SK-N-MC (cell line): ENCODE data around the gene KAZN.

ENCODE experiments used
- DNase-seq: peaks from one replicate; pipeline ENCODE4 v3.0.0-alpha.2; 2011; ENCODE audit warnings: low read depth, low spot score
- H3K27ac ChIP-seq: fragments of 200-600 bp; sonication (generic); 2 replicates; pipeline ENCODE4 v1.5.1; 2016; ENCODE audit warnings: mixed run types
- H3K36me3 ChIP-seq: fragments of 200-600 bp; sonication (generic); 2 replicates; pipeline ENCODE4 v1.6.1; 2017; ENCODE audit warnings: antibody characterized with exemption, low read length, mixed read lengths; ENCODE audit not compliant: insufficient read depth
- H3K4me3 ChIP-seq: fragments of 200-600 bp; sonication (generic); 2 replicates; pipeline ENCODE4 v1.5.1; 2016
- H3K9ac ChIP-seq: fragments of 200-600 bp; sonication (generic); 2 replicates; pipeline ENCODE4 v1.8.0; 2017; ENCODE audit warnings: mixed run types, mixed read lengths; ENCODE audit not compliant: insufficient read length
- H3K9me3 ChIP-seq: fragments of 200-600 bp; sonication (generic); 2 replicates; pipeline ENCODE4 v1.6.1; 2017; ENCODE audit warnings: low read depth, mild to moderate bottlenecking, antibody characterized with exemption, low read length, moderate library complexity, mixed read lengths
- EZH2 ChIP-seq: fragments of 200-600 bp; sonication (generic); IDR thresholded peaks from one replicate; pipeline ENCODE4 v1.6.1; 2017; ENCODE audit warnings: antibody characterized with exemption
- FOXP2 ChIP-seq: optimal IDR thresholded peaks from 2 replicates; pipeline ENCODE3; 2011; ENCODE audit warnings: mild to moderate bottlenecking, moderate library complexity; ENCODE audit not compliant: insufficient read depth; ENCODE audit errors: extremely low read length, control extremely low read depth
- POLR2AphosphoS5 ChIP-seq: IDR thresholded peaks from 2 replicates; pipeline ENCODE4 v1.6.1; 2012; ENCODE audit warnings: mild to moderate bottlenecking, low read depth, low read length, borderline replicate concordance

The KAZN gene

GRCh38 chr1:14809191-14809981, 210.9 kb downstream of the KAZN start:
- Histone ChIP-seq H3K4me3 (no peak overlapping the region), H3K9ac (no peak overlapping the region), H3K36me3 (no peaks in the 10 kb centered on the region), H3K9me3 (no peaks in the 10 kb centered on the region), H3K27ac (no peak overlapping the region)
- DNase-seq = no peak
- TF ChIP-seq FOXP2 (no peak), POLR2AphosphoS5 (no peak), EZH2 (no peak)

DNA sequence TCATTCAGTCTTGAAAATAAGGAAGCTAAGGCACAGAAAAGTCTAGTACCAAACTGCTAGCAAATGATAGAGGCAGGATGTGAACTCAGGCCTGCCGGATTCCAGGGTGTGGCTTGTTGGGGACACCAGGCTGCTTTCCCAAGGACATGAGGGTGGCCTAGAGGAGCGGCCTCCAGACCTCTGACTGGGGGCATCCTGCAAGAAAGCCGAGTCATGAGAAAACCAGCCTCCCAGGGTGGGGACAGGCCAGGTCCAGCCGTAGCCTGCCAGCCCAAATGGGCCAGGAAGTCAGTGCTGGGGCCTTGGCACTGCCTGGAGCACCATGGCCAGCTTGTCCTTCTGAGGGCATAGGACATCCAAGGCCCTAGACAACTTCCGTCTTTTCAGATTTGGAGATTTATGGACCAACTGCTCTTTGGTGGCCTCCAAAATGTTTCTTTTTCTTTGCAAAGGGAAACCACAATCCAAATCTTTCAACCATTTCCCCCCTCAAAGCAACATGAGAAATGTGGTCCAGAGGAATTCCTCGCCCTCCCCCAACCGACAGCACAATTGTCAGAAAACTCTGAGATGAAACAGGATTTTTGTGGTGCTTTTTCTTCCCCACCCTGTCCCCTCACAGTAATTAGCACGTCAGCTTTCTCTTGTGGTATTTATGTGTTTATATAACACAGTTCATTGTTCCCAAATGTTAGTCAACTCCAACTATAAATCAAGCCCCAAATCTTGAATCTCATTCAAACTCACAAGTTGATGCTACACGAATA, 212.3 kb downstream of the KAZN start:
- no peak for DNase-seq
- H3K9ac ChIP-seq = no peak overlapping the region
- no peak overlapping the region for H3K4me3 ChIP-seq
- TF ChIP-seq FOXP2 (no peak), EZH2 (no peak), POLR2AphosphoS5 (no peak)
- no peak overlapping the region for H3K27ac ChIP-seq
- H3K9me3 ChIP-seq = no peaks in the 10 kb centered on the region
- no peaks in the 10 kb centered on the region for H3K36me3 ChIP-seq

DNA sequence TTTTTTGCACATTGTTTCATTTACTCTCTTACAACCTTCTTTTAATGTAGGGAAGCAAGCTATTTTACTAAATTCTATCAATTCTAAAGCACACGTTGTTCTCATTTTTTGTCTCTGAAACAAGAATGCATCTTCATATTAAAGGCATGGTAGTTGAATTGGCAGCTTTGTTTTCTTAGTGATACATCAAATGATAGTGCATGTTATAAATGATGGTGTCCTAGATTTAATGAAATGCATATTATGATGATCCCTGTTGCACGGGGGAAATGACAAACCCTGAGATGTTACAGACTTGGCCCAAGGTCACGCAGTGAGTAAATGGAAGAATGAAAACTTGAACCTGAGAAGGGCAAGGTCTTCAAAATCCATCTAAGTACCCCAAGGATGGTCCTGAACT, 213.1 kb downstream of the KAZN start:
- H3K4me3 ChIP-seq = no peak overlapping the region
- H3K27ac ChIP-seq = no peak overlapping the region
- H3K9ac ChIP-seq = no peak overlapping the region
- H3K36me3 ChIP-seq = no peaks in the 10 kb centered on the region
- no peak for DNase-seq
- no peaks in the 10 kb centered on the region for H3K9me3 ChIP-seq
- TF ChIP-seq POLR2AphosphoS5 (no peak), EZH2 (no peak), FOXP2 (no peak)

DNA sequence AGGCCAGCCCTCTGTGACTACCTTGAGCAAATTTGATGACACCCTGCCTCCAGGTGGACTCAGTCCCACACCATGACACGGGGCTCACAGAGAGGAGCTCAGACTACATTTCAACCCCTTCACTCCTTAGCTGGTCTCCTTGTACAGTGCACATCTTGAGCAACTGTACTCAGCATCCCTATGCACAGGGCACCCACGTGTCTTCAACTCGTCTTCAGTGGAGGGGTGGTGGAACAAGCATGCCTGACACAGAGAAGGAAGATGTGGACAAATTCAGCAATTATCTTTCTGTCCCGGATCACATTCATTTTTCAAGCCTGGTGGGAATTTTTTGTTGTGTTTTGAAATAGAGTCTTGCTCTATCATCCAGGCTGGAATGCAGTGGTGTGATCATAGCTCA, 213.7 kb downstream of the KAZN start:
- no peak overlapping the region for H3K4me3 ChIP-seq
- no peak for TF ChIP-seq FOXP2
- no peak for TF ChIP-seq POLR2AphosphoS5
- no peak for DNase-seq
- H3K9ac ChIP-seq = no peak overlapping the region
- no peak overlapping the region for H3K27ac ChIP-seq
- H3K9me3 ChIP-seq = no peaks in the 10 kb centered on the region
- no peaks in the 10 kb centered on the region for H3K36me3 ChIP-seq

- TF ChIP-seq FOXP2 = no peak
- no peak for TF ChIP-seq POLR2AphosphoS5
- H3K9me3 ChIP-seq = no peaks in the 10 kb centered on the region
- H3K36me3 ChIP-seq = no peaks in the 10 kb centered on the region
- no peak overlapping the region for H3K27ac ChIP-seq
- no peak overlapping the region for H3K9ac ChIP-seq
- H3K4me3 ChIP-seq = no peak overlapping the region
- DNase-seq = no peak
These were observed 216.8 kb downstream of the KAZN start for GRCh38 chr1:14815175-14815877.

GRCh38 chr1:14817223-14818170, 219.0 kb downstream of the KAZN start:
- TF ChIP-seq FOXP2 = no peak
- TF ChIP-seq EZH2 = no peak
- TF ChIP-seq POLR2AphosphoS5 = no peak
- H3K27ac ChIP-seq = no peak overlapping the region
- H3K9ac ChIP-seq = no peak overlapping the region
- H3K4me3 ChIP-seq = no peak overlapping the region
- no peak for DNase-seq
- H3K36me3 ChIP-seq = no peaks in the 10 kb centered on the region
- H3K9me3 ChIP-seq = no peaks in the 10 kb centered on the region

DNA sequence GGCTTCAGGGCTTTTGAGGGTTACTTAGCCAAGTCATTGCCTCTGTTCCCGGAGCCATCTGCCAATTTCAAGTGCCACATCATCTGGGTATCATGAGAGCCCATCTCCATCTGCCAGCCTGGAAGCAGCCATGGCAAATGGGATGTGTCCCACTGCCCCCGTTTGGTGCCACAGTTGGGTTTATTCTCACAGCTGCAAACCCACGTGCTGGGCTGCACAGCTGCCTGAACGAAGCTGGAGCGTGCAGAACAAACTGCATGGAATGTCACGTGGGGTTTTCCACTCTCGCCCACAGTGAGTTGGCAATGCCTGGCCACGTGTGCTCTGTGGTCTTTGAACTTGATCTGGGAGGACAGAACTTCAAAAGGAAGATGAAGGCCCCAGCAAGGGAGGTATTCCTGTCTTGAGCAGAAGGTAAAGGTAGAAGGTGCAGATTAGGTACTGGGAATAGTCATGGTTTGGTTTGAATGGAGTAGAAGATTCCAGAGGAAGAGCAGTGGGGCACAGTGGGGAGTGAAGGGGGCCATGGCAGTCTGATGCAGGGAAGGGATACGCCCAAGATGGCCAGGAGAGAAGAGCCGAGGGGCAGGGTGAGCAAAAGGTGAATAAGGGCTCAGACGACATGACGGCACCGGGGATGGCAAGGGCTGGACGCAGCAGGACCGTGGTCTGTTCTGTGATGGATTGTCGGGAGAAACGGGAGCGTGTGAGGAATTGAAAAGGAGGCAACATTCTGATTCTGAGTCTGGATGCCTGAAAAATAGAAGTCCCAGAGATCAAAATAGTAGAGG, 222.0 kb downstream of the KAZN start:
- DNase-seq = no peak

More for the DNA sequence above, 222.0 kb downstream of the KAZN start:
- Histone ChIP-seq H3K9ac (no peak overlapping the region), H3K4me3 (no peak overlapping the region), H3K27ac (no peak overlapping the region), H3K9me3 (no peaks in the 10 kb centered on the region), H3K36me3 (no peaks in the 10 kb centered on the region)
- TF ChIP-seq EZH2 = no peak
- no peak for TF ChIP-seq POLR2AphosphoS5
- no peak for TF ChIP-seq FOXP2
